Gastroesophageal sphincter (tissue), 4 donors: ENCODE results near the gene CCDC191. TPM values are rescaled to one million over a fixed set of nuclear protein-coding genes. Genes with fewer than 3 reads are reported as not detected.

ENCODE experiments used
- ATAC-seq: fragments of 150-250 bp; one replicate; pipeline ENCODE4 v1.9.1; 2016; ENCODE audit warnings: mild to moderate bottlenecking, moderate library complexity
- H3K27ac ChIP-seq, 4 donors: fragments of 200-600 bp; sonication (generic) in 3 of 4; 1 replicate in 3 of 4; 2 replicates in 1 of 4; pipeline ENCODE4 v1.5.1; 2016 to 2019
- H3K27me3 ChIP-seq: fragments of 200-600 bp; sonication (generic); one replicate; pipeline ENCODE4 v1.5.1; 2019
- H3K36me3 ChIP-seq, 2 donors: fragments of 200-600 bp; sonication (generic); one replicate each; pipeline ENCODE4 v1.5.1; 2019; ENCODE audit warnings: control low read depth in 1 of 2
- H3K4me1 ChIP-seq, 3 donors: fragments of 200-600 bp; sonication (generic); 1 replicate in 2 of 3; 2 replicates in 1 of 3; pipeline ENCODE4 v1.5.1; 2016 to 2019; ENCODE audit warnings: control low read depth in 2 of 3
- H3K4me3 ChIP-seq, 2 donors: fragments of 200-600 bp; sonication (generic); one replicate each; pipeline ENCODE4 v1.5.1; 2019; ENCODE audit warnings: mild to moderate bottlenecking in 1 of 2, moderate library complexity in 1 of 2
- H3K9me3 ChIP-seq, 3 donors: fragments of 200-600 bp; sonication (generic); one replicate each; pipeline ENCODE4 v1.5.1; 2017 to 2019; ENCODE audit warnings: control low read depth in 2 of 3
- EP300 ChIP-seq: sonication (generic); formaldehyde crosslinking; IDR thresholded peaks from one replicate; pipeline ENCODE4 v1.6.1; 2017; ENCODE audit warnings: antibody characterized with exemption, mild to moderate bottlenecking
- POLR2A ChIP-seq, 2 donors: fragments of 450-650 bp; IDR thresholded peaks; one replicate each; pipeline ENCODE4 v1.6.1; 2017; ENCODE audit warnings: antibody characterized with exemption in 2 of 2, mild to moderate bottlenecking in 2 of 2, moderate library complexity in 1 of 2
- POLR2AphosphoS5 ChIP-seq: sonication (generic); formaldehyde crosslinking; IDR thresholded peaks from one replicate; pipeline ENCODE4 v1.6.1; 2017; ENCODE audit warnings: antibody characterized with exemption
- WGBS, 2 donors: methylation state at CpG; one replicate each; pipeline ENCODE4 v1.1.5; 2018; ENCODE audit warnings: low coverage in 1 of 2; 5-methylcytosine and 5-hydroxymethylcytosine counted together
- total RNA-seq, 4 donors: library from RNA; depleted of rRNA; stranded (reverse); fragments of >200 nt; gene quantifications; one replicate each; pipeline ENCODE4 v1.1.0, GENCODE V29; 2016
- TF ChIP-seq, protein P1 (sequence below), 4 experiments: fragments of 200-600 bp in 2 of 4; fragments of 450-650 bp in 2 of 4; sonication (generic) in 1 of 4; IDR thresholded peaks; one replicate each; pipeline ENCODE4 v1.5.1; 2017 to 2019; ENCODE audit warnings: antibody characterized with exemption in 4 of 4, mild to moderate bottlenecking in 2 of 4, moderate library complexity in 2 of 4

Gene CCDC191
- total RNA-seq, 4 donors from 2014 or later, result 3.5 to 7.9 (median 4.6) TPM

DNA sequence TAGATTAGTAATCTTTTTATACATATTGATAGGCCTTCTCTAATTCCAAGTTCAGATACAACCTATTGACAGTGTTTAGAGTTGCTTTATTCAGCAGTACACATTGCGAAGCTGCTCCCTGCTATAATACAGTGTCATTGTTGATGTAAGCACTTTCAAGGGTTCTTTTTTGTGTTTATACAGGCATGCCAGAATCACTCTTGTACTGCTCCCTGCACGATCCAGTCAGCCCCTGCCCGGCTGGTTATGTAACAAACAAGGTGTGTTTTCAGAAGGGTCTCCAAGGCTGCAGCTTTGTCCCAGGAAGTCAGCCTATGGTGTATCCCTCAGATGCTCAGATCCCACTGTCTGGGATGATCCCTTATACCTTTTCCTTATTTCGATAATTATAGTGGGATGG, 11.5 kb upstream of the CCDC191 start:
- Histone ChIP-seq H3K4me3 (no peak overlapping the region), H3K36me3 (peaks cover 0 to 44% of the 10 kb centered on the region in 2 donors), H3K27me3 (no peaks in the 10 kb centered on the region), H3K9me3 (no peaks in the 10 kb centered on the region), H3K4me1 (peaks cover 0 to 61% (median 2%) of the 10 kb centered on the region in 3 donors), H3K27ac (peak overlapping the region in 3 of 4 donors; percentile 32 to 48 (median 47))
- no peak for ATAC-seq
- WGBS, 2 donors, result 38 to 53% methylated on average over 3 of the region's 4 CpGs
- no peak for TF ChIP-seq EP300
- TF ChIP-seq POLR2A (IDR thresholded peaks at IDR 0.05), result no peak
- no peak for TF ChIP-seq POLR2AphosphoS5

DNA sequence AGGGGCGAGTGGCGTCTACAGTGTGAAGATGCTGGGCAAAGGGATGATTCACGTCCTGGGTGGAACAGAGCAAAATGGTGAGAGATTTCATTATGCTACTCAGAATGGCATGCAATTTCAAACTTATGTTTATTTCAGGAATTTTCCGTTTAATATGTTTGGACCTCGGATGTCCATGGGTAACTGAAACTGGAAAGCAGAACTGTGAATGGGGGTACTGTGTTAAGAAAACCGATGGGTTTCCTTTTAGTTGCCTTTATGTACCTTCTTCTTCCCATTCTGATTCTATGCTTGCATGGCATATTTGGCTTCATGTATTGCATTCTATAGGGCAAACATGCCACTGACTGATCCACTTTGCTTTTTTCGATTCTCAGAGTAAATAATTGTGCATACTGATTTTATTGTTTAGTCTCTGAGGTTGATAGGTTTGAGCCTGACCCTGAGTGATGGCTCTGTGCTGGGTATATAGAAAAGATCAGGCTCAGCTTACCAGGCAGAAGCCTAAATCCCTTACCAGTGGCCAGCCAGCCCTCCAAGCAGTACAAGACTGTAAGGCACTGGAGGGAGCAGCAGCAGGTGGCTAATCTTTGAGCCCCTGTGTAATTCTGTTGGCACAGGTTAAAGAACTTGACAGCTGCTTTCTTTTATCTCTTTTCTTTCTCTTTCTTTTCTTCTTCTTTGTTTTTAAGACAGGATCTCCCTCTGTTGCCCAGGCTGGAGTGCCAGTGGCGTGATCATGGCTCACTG, 4.8 kb upstream of the CCDC191 start:
- H3K4me1 ChIP-seq, result peaks cover 6 to 54% (median 9%) of the 10 kb centered on the region in 3 donors

DNA sequence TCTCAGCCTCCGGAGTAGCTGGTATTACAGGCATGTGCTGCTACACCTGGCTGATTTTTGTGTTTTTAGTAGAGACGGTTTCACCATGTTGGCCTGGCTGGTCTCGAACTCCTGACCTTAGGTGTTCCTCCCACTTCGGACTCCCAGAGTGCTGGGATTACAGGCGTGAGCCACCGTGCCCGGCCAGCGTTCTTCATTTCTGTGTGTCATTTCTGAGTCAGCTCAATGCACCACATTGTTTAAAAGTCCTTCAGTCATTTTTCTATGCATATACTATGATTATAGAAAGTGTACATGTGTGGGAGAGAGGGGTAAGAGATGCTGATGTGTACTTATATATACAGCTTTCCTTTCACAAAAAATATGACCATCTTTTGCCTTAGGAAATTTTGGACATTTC, 2.3 kb upstream of the CCDC191 start:
- Histone ChIP-seq H3K9me3 (no peaks in the 10 kb centered on the region), H3K27me3 (no peaks in the 10 kb centered on the region), H3K4me1 (peaks cover 6 to 41% (median 7%) of the 10 kb centered on the region in 3 donors), H3K27ac (no peak overlapping the region), H3K36me3 (peaks cover 0 to 3% of the 10 kb centered on the region in 2 donors), H3K4me3 (no peak overlapping the region)
- TF ChIP-seq EP300 (no peak), POLR2AphosphoS5 (no peak), POLR2A (IDR thresholded peaks at IDR 0.05) (no peak)
- TF ChIP-seq, protein P1, sequence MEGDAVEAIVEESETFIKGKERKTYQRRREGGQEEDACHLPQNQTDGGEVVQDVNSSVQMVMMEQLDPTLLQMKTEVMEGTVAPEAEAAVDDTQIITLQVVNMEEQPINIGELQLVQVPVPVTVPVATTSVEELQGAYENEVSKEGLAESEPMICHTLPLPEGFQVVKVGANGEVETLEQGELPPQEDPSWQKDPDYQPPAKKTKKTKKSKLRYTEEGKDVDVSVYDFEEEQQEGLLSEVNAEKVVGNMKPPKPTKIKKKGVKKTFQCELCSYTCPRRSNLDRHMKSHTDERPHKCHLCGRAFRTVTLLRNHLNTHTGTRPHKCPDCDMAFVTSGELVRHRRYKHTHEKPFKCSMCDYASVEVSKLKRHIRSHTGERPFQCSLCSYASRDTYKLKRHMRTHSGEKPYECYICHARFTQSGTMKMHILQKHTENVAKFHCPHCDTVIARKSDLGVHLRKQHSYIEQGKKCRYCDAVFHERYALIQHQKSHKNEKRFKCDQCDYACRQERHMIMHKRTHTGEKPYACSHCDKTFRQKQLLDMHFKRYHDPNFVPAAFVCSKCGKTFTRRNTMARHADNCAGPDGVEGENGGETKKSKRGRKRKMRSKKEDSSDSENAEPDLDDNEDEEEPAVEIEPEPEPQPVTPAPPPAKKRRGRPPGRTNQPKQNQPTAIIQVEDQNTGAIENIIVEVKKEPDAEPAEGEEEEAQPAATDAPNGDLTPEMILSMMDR (IDR thresholded peaks at IDR 0.05), result no peak
- ATAC-seq, result no peak
- 83 to 94% methylated on average over 3 to 4 of the region's 8 CpGs for WGBS, 2 donors

More for the DNA sequence above, 4.8 kb upstream of the CCDC191 start:
- no peak for ATAC-seq
- WGBS, 2 donors, result 84 to 85% methylated on average over 6 to 7 of the region's 8 CpGs
- no peaks in the 10 kb centered on the region for H3K27me3 ChIP-seq
- peaks cover 0 to 13% of the 10 kb centered on the region in 2 donors for H3K36me3 ChIP-seq
- TF ChIP-seq EP300 (no peak), POLR2A (IDR thresholded peaks at IDR 0.05) (no peak), POLR2AphosphoS5 (no peak)
- TF ChIP-seq, protein P1 (IDR thresholded peaks at IDR 0.05), result no peak
- no peaks in the 10 kb centered on the region for H3K9me3 ChIP-seq
- no peak overlapping the region for H3K4me3 ChIP-seq
- no peak overlapping the region for H3K27ac ChIP-seq

DNA sequence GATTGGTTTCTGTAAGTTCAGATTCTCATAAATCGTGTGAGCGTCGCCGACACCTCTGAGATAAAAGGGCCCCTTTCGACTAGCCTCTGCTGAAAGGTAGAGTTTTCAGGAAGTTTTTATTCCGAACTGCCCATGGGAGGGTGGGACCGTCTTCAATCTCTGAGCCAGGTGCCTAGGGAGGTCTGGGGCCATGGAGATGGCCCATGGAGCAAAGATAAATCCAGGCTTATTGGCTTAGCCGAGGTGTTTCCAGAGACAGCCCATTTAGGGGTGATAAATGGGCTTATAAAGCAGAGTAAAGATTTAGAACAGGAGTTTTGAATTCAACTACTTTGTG, 653 bp upstream of the CCDC191 start:
- H3K4me1 ChIP-seq, result peaks cover 6 to 34% (median 7%) of the 10 kb centered on the region in 3 donors
- ATAC-seq, result peak; percentile 0
- peak overlapping the region; percentile 62 to 89 (median 84) for H3K27ac ChIP-seq
- no peaks in the 10 kb centered on the region for H3K9me3 ChIP-seq
- WGBS, 2 donors, result 0% methylated on average over 4 to 8 of the region's 8 CpGs
- no peak for TF ChIP-seq POLR2A (IDR thresholded peaks at IDR 0.05)
- no peak for TF ChIP-seq POLR2AphosphoS5
- TF ChIP-seq EP300, result no peak
- TF ChIP-seq, protein P1 (IDR thresholded peaks at IDR 0.05), result no peak
- no peaks in the 10 kb centered on the region for H3K27me3 ChIP-seq
- peak overlapping the region; percentile 63 for H3K4me3 ChIP-seq
- peaks cover 0 to 3% of the 10 kb centered on the region in 2 donors for H3K36me3 ChIP-seq

DNA sequence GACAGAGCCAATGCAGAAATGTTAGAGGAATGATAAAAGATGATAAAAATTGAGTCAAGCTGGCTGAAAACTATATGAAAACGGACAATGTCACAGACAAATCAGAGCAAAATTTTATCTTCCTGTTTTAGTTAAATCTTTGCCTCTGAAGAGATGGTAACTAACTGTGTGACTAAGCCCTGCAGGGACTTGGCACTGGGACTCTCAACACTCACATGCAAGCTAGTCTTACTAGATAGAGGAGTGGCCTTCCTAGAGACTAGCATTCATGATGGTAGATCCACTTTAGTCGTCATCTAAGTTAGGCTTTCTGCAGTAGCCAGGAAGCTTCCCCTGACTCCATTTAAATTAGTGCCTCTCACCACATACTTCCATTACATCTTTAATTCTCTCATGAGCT, 4.1 kb downstream of the CCDC191 start:
- Histone ChIP-seq H3K4me3 (no peak overlapping the region), H3K9me3 (no peaks in the 10 kb centered on the region), H3K4me1 (peaks cover 0 to 14% (median 2%) of the 10 kb centered on the region in 3 donors), H3K36me3 (no peaks in the 10 kb centered on the region), H3K27ac (no peak overlapping the region), H3K27me3 (no peaks in the 10 kb centered on the region)
- 87 to 90% methylated on average over 2 of the region's 2 CpGs for WGBS, 2 donors
- no peak for TF ChIP-seq POLR2A (IDR thresholded peaks at IDR 0.05)
- TF ChIP-seq EP300, result no peak
- TF ChIP-seq POLR2AphosphoS5, result no peak
- ATAC-seq, result no peak

DNA sequence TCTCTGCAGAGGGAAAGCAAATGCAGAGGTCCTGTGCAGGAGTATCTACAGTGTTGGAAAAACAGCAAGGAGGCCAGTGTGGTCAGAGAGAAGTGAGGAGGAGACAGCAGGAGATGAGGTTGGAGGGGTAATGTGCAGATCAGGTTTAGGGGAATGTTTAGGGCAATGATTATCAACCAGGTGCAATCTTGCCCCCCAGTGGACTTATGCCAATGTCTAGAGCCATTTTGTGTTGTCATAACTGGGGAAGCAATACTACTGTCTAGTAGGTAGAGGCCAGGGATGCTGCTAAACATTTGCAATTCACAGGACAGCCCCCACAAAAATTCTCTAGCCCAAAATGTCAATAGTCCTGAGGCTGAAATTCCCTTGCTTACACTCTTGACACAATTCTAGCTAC, 13.1 kb downstream of the CCDC191 start:
- H3K4me1 ChIP-seq, result no peaks in the 10 kb centered on the region
- H3K27me3 ChIP-seq, result no peaks in the 10 kb centered on the region
- no peak for ATAC-seq
- H3K9me3 ChIP-seq, result no peaks in the 10 kb centered on the region
- H3K27ac ChIP-seq, result no peak overlapping the region
- H3K36me3 ChIP-seq, result peaks cover 0 to 25% of the 10 kb centered on the region in 2 donors
- no peak for TF ChIP-seq EP300
- no peak for TF ChIP-seq POLR2A (IDR thresholded peaks at IDR 0.05)
- no peak for TF ChIP-seq POLR2AphosphoS5
- TF ChIP-seq, protein P1 (IDR thresholded peaks at IDR 0.05), result no peak
- H3K4me3 ChIP-seq, result no peak overlapping the region
